ENCODE measurements around the gene ANXA3.

DNA sequence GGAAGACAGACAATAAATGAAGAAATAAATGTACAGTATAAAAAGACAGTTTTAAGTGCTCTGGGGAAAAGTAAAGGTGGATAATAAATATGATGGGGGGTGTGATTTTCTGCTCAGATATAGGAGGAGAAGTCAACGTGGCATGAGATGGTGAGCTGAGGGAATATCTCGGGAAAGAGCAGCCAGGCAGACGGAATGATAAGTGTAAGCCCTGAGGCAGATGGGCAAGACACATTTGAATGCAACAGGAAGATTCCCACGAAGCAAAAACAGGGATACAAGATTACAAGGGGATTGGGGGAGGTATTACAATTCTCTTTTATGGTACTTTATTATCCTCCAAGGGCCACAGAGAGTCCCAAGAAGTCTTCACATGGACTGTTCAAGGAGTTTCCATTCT, 11.1 kb downstream of the ANXA3 start:
- TF ChIP-seq POLR2A (IDR thresholded peaks at IDR 0.05), result no peak
- TF ChIP-seq, protein P1, sequence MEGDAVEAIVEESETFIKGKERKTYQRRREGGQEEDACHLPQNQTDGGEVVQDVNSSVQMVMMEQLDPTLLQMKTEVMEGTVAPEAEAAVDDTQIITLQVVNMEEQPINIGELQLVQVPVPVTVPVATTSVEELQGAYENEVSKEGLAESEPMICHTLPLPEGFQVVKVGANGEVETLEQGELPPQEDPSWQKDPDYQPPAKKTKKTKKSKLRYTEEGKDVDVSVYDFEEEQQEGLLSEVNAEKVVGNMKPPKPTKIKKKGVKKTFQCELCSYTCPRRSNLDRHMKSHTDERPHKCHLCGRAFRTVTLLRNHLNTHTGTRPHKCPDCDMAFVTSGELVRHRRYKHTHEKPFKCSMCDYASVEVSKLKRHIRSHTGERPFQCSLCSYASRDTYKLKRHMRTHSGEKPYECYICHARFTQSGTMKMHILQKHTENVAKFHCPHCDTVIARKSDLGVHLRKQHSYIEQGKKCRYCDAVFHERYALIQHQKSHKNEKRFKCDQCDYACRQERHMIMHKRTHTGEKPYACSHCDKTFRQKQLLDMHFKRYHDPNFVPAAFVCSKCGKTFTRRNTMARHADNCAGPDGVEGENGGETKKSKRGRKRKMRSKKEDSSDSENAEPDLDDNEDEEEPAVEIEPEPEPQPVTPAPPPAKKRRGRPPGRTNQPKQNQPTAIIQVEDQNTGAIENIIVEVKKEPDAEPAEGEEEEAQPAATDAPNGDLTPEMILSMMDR (IDR thresholded peaks at IDR 0.05), result no peak
